Transverse colon (tissue), 4 donors: ENCODE results near the gene ARHGAP24.

ENCODE experiments used
- EP300 ChIP-seq: sonication (generic); formaldehyde crosslinking; IDR thresholded peaks from one replicate; pipeline ENCODE4 v1.6.1; 2017; ENCODE audit warnings: antibody characterized with exemption, low read depth
- POLR2A ChIP-seq: fragments of 450-650 bp; IDR thresholded peaks from one replicate; pipeline ENCODE4 v1.6.1; 2016; ENCODE audit warnings: antibody characterized with exemption, mild to moderate bottlenecking, moderate library complexity
- POLR2AphosphoS5 ChIP-seq, 3 donors: sonication (generic); formaldehyde crosslinking; IDR thresholded peaks; one replicate each; pipeline ENCODE4 v1.6.1; 2016; ENCODE audit warnings: antibody characterized with exemption in 3 of 3
- TF ChIP-seq, protein P1 (sequence below), 5 experiments: fragments of 200-600 bp in 3 of 5; fragments of 450-650 bp in 2 of 5; sonication (generic) in 3 of 5; IDR thresholded peaks; 1 replicate in 2 of 5; 2 replicates in 3 of 5; pipeline ENCODE4 v1.5.1; 2016 to 2017; ENCODE audit warnings: antibody characterized with exemption in 5 of 5, inconsistent platforms in 3 of 5, mild to moderate bottlenecking in 2 of 5, moderate library complexity in 1 of 5

DNA sequence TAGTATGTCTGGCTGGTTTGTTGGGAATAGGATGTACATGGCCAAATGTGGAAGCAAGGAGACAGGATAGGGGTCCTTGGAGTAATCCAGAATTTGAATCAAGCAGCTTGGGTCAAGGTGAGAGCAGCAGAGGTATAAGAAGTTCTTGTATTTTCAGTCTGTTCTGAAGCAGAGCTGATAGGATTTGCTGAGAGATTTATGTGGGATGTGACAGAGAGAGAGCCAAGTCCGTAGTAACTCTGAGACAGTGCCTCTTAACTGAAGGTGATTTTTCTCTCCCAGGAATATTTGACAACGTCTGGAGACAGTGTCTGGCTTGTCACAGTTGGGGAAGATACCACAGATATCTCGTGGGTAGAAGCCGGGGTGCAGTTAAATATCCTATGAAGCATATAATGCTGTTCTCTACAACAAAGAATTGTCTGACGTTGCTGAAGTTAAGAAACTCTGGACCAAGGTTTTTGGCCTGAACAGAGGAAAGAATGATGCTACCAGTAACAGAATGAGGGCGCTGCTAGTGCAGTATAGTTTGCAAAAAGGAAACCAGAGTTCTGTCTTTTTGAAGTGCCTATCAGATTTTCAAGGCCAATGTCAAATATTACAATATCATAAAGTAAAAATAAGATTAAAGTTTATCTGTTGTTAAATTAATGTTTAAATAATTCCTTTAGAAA lies 184.0 kb downstream of the ARHGAP24 start:
- TF ChIP-seq, protein P1, sequence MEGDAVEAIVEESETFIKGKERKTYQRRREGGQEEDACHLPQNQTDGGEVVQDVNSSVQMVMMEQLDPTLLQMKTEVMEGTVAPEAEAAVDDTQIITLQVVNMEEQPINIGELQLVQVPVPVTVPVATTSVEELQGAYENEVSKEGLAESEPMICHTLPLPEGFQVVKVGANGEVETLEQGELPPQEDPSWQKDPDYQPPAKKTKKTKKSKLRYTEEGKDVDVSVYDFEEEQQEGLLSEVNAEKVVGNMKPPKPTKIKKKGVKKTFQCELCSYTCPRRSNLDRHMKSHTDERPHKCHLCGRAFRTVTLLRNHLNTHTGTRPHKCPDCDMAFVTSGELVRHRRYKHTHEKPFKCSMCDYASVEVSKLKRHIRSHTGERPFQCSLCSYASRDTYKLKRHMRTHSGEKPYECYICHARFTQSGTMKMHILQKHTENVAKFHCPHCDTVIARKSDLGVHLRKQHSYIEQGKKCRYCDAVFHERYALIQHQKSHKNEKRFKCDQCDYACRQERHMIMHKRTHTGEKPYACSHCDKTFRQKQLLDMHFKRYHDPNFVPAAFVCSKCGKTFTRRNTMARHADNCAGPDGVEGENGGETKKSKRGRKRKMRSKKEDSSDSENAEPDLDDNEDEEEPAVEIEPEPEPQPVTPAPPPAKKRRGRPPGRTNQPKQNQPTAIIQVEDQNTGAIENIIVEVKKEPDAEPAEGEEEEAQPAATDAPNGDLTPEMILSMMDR (IDR thresholded peaks at IDR 0.05): no peak
- no peak for TF ChIP-seq POLR2A
- TF ChIP-seq EP300: no peak
- TF ChIP-seq POLR2AphosphoS5 (IDR thresholded peaks at IDR 0.05): no peak
